IPS-20b (cell line): ENCODE measurements around the gene DTX4.

Source experiments
- H3K27ac ChIP-seq: one replicate; pipeline ENCODE4 v1.5.1; 2013; ENCODE audit warnings: low read length
- H3K27me3 ChIP-seq: 2 replicates; pipeline ENCODE4 v1.6.1; 2013; ENCODE audit warnings: mild to moderate bottlenecking, low read length, inconsistent platforms; ENCODE audit not compliant: insufficient read depth
- H3K36me3 ChIP-seq: 2 replicates; pipeline ENCODE4 v1.6.1; 2013; ENCODE audit warnings: low read depth, mild to moderate bottlenecking, inconsistent platforms, low read length, moderate library complexity; ENCODE audit not compliant: insufficient read depth
- H3K4me1 ChIP-seq: 2 replicates; pipeline ENCODE4 v1.6.1; 2013; ENCODE audit warnings: mild to moderate bottlenecking, control low read depth, inconsistent platforms, low read length, moderate library complexity; ENCODE audit not compliant: insufficient read depth
- H3K4me3 ChIP-seq: 2 replicates; pipeline ENCODE4 v1.5.1; 2013; ENCODE audit warnings: mild to moderate bottlenecking, low read length, inconsistent platforms
- H3K9ac ChIP-seq: 2 replicates; pipeline ENCODE4 v1.6.1; 2013; ENCODE audit warnings: low read depth, mild to moderate bottlenecking, inconsistent platforms, low read length, moderate library complexity
- H3K9me3 ChIP-seq: 2 replicates; pipeline ENCODE4 v1.6.1; 2013; ENCODE audit warnings: mild to moderate bottlenecking, low read depth, low read length, inconsistent platforms; ENCODE audit not compliant: insufficient read depth

Gene DTX4

DNA sequence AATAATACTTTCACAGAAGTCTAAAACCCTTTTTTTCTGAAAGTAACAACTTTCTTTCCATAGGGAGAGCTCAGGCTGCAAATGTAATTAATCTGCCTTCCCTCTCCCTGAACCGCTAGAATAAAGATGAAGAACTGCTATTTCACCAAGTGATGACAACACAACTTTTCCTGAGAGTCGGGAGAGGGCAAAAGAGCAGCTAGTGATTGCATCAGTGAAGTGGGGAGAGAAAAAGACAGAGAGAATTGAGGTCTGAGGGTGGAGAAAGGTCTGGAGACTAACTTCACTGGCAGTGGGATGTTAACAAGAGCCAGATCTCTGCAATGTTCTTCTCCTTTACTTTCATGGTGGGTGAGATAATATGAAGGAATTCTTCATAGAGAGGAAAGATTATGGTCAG is 51.7 kb downstream of the DTX4 start:
- Histone ChIP-seq H3K4me1 (no peaks in the 10 kb centered on the region), H3K4me3 (no peak overlapping the region), H3K27ac (no peak overlapping the region), H3K9ac (no peak overlapping the region), H3K9me3 (no peaks in the 10 kb centered on the region), H3K36me3 (no peaks in the 10 kb centered on the region), H3K27me3 (no peaks in the 10 kb centered on the region)

GRCh38 chr11:59224351-59224928 is 52.5 kb downstream of the DTX4 start:
- Histone ChIP-seq H3K27ac (no peak overlapping the region), H3K9me3 (no peaks in the 10 kb centered on the region), H3K9ac (no peak overlapping the region), H3K27me3 (no peaks in the 10 kb centered on the region), H3K36me3 (no peaks in the 10 kb centered on the region), H3K4me3 (no peak overlapping the region), H3K4me1 (no peaks in the 10 kb centered on the region)

DNA sequence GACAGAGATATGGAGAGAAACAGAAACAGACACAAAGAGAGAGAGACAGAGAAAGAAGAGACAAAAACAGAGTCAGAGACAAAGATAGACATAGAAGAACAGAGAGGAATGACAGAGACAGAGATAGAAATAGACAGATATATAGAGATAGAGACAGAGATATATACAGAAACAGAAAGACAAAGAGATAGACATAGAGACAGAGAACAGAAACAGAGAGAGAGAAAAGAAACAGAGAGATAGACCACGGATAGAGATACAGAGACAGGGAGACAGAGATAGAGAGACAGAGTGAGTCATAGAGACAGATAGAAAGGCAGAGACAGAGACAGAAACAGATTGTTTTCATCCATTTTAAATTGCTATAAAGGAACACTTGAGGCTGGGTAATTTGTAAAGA is 53.1 kb downstream of the DTX4 start:
- no peaks in the 10 kb centered on the region for H3K4me1 ChIP-seq
- H3K27ac ChIP-seq: no peak overlapping the region
- no peaks in the 10 kb centered on the region for H3K36me3 ChIP-seq
- no peaks in the 10 kb centered on the region for H3K9me3 ChIP-seq
- no peak overlapping the region for H3K4me3 ChIP-seq
- no peaks in the 10 kb centered on the region for H3K27me3 ChIP-seq
- H3K9ac ChIP-seq: no peak overlapping the region

GRCh38 chr11:59226396-59226795 is 54.5 kb downstream of the DTX4 start:
- Histone ChIP-seq H3K9ac (no peak overlapping the region), H3K27ac (no peak overlapping the region), H3K27me3 (no peaks in the 10 kb centered on the region), H3K9me3 (peaks cover 4% of the 10 kb centered on the region; the same call in 1 of the 2 replicates), H3K4me1 (no peaks in the 10 kb centered on the region), H3K4me3 (no peak overlapping the region), H3K36me3 (no peaks in the 10 kb centered on the region)

GRCh38 chr11:59240322-59240721 is 68.4 kb downstream of the DTX4 start:
- H3K27ac ChIP-seq: no peak overlapping the region
- no peak overlapping the region for H3K4me3 ChIP-seq
- no peak overlapping the region for H3K9ac ChIP-seq
- no peaks in the 10 kb centered on the region for H3K27me3 ChIP-seq
- H3K36me3 ChIP-seq: no peaks in the 10 kb centered on the region
- no peaks in the 10 kb centered on the region for H3K4me1 ChIP-seq
- H3K9me3 ChIP-seq: peaks cover 59% of the 10 kb centered on the region

DNA sequence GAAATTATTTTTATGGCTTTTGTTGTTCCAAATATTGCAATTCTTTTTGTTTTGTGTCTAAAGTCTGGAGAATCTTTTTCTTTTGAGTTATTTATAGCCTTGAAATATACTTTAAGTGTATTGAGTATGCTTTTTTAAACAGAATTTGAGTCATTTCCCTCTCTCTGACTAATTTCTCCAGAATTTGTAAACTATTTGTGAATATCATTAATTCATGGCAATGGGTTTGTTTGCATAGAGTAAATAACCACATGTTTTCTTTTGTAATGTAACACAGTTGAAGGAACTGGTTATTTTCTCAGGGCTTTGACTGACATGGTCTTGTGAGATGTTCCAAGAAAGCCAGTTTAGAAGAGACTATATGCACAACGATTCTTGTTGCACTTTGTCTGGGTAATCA is 71.7 kb downstream of the DTX4 start:
- H3K4me1 ChIP-seq: no peaks in the 10 kb centered on the region
- no peak overlapping the region for H3K27ac ChIP-seq
- H3K4me3 ChIP-seq: no peak overlapping the region
- H3K9ac ChIP-seq: no peak overlapping the region
- no peaks in the 10 kb centered on the region for H3K27me3 ChIP-seq
- H3K36me3 ChIP-seq: no peaks in the 10 kb centered on the region
- peaks cover 41% of the 10 kb centered on the region for H3K9me3 ChIP-seq

DNA sequence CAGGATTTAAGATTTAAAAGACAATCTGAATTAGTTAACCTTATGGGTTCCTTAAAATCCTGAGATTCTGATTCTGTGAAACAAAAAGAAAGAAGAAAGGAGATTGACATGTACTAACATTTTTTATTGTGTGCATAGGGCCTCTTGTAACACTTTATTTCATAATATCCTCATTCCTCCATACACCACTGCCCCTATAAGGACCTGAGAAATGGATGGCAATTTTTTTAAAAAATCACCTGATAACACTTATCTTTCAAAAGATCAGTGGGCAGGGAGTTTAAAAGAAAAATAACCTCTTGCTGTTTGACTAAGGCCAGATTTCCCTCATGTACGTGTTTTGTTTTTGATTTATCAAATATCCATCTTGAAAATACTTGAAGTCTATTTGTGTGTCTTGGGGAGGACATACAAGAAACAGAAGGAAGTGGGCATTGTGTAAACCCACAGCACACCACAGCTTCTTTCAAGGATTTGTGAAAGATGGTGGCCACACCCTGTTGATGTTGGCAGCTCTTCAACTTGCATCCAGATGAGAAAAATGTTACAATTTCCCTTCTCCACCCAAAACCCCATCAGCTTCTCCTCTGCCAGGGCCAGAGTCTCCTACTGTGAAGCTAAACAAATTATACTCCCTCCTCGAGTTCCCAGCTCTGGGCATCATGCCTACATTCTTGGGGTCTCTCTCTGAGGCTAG is 75.7 kb downstream of the DTX4 start:
- peaks cover 8% of the 10 kb centered on the region; the same call in 1 of the 2 replicates for H3K9me3 ChIP-seq
- H3K4me1 ChIP-seq: no peaks in the 10 kb centered on the region
- no peak overlapping the region for H3K4me3 ChIP-seq
- no peaks in the 10 kb centered on the region for H3K27me3 ChIP-seq
- H3K27ac ChIP-seq: no peak overlapping the region
- no peaks in the 10 kb centered on the region for H3K36me3 ChIP-seq
- H3K9ac ChIP-seq: no peak overlapping the region

- peaks cover 2% of the 10 kb centered on the region; the same call in 1 of the 2 replicates for H3K9me3 ChIP-seq
- H3K4me3 ChIP-seq: no peak overlapping the region
- no peak overlapping the region for H3K27ac ChIP-seq
- no peak overlapping the region for H3K9ac ChIP-seq
- H3K27me3 ChIP-seq: no peaks in the 10 kb centered on the region
- H3K36me3 ChIP-seq: no peaks in the 10 kb centered on the region
- H3K4me1 ChIP-seq: no peaks in the 10 kb centered on the region
These were observed 77.6 kb downstream of the DTX4 start for GRCh38 chr11:59249535-59249934.

GRCh38 chr11:59253001-59253400 is 81.1 kb downstream of the DTX4 start:
- H3K27ac ChIP-seq: no peak overlapping the region
- H3K9ac ChIP-seq: no peak overlapping the region
- peaks cover 5% of the 10 kb centered on the region for H3K4me1 ChIP-seq
- no peak overlapping the region for H3K4me3 ChIP-seq
- H3K9me3 ChIP-seq: no peaks in the 10 kb centered on the region
- no peaks in the 10 kb centered on the region for H3K36me3 ChIP-seq
- no peaks in the 10 kb centered on the region for H3K27me3 ChIP-seq

DNA sequence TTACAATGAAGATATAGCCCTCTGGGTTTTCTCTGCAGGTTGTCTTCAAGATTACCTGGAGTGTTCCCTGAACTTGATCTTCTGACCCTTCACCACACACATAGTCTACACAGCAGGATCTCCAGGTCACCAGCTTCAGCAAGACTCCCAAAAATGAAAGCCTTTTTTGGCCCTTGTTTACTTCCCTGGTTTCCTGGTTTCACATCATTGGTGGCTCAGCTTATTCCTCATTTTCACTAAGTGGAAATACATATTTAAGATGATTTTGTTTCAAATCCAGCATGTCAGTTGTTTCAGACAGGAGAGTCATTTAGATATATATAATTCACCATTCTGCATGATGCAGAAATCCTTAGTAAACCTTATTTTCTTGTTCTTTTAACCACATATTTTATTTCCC is 82.4 kb downstream of the DTX4 start:
- H3K4me1 ChIP-seq: peaks cover 5% of the 10 kb centered on the region
- no peak overlapping the region for H3K4me3 ChIP-seq
- no peak overlapping the region for H3K9ac ChIP-seq
- no peaks in the 10 kb centered on the region for H3K36me3 ChIP-seq
- no peaks in the 10 kb centered on the region for H3K27me3 ChIP-seq
- no peaks in the 10 kb centered on the region for H3K9me3 ChIP-seq
- no peak overlapping the region for H3K27ac ChIP-seq

DNA sequence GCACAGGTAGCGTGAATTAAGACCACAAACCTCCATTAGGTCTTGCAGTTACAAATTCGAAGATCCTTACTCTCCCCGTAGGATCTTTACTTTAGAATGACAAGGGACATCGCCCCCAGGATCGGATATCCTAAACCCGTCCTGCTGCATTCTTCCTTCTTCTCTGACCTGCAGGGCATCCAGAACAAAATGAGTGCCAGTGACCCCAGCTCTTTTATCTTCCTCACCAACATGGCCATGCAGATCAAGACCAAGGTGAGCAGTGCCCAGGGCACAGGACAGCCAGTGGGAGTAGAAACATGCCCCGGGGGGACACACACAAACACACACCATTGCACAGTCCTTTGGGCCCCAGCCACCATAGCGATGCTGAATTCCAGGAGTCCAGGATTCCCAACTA is 83.3 kb downstream of the DTX4 start:
- Histone ChIP-seq H3K4me3 (no peak overlapping the region; the same call in 1 of the 2 replicates), H3K9me3 (no peaks in the 10 kb centered on the region), H3K9ac (no peak overlapping the region), H3K4me1 (peaks cover 5% of the 10 kb centered on the region), H3K27ac (no peak overlapping the region), H3K27me3 (no peaks in the 10 kb centered on the region), H3K36me3 (no peaks in the 10 kb centered on the region)
